ENCODE results near the gene PUS3.

Gene PUS3

DNA sequence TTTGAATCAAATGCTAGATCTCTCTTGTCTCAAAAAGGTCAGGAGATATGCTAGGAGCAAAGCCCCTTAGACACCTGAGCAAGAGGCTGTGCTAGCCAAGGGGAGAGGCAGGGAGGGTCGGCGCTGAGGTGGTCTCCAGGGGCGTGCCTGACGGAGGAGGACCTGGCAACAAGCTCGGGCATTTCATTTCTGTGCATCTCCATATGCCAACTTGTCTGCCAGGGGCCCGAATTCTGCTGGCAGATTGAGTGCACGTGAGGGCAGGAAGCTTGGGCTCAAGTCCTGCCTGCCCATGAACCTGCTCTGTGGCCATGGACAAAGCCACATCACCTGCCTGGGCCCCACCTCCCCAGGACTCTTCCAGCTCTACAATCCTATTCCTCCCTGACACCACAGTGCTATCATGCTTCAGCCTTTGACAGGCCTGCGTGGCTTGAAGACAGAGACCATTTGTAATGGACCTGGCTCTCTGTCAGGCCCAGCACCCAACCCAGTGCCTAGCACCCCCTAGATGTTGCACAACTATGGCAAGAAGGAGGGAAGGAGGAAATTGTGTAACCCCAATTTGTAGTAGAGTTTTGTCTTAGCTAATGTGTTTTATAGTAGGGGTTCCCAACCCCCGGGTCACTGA lies 26.6 kb upstream of the PUS3 start:
- Histone ChIP-seq H3K79me1 (ENCODE audit: low read length) (no peaks in the 10 kb centered on the region), H3K9ac (ENCODE audit: low read length) (no peak overlapping the region), H3K18ac (ENCODE audit: low read length) (no peak overlapping the region), H4K8ac (ENCODE audit: low read depth, low read length) (no peak overlapping the region), H2BK120ac (ENCODE audit: low read depth, low read length) (no peak overlapping the region), H3K79me2 (ENCODE audit: control insufficient read depth, insufficient read depth, low read length) (no peaks in the 10 kb centered on the region), H3K23ac (ENCODE audit: low read length) (no peak overlapping the region), H3K4me2 (ENCODE audit: low read length) (no peak overlapping the region), H3K56ac (ENCODE audit: low read length) (no peak overlapping the region), H3K27ac (ENCODE audit: low read depth, low read length) (no peak overlapping the region), H2BK5ac (ENCODE audit: low read length) (no peak overlapping the region), H2AK5ac (ENCODE audit: low read length) (no peak overlapping the region), H3K4ac (ENCODE audit: low read depth, low read length) (no peak overlapping the region), H3K36me3 (ENCODE audit: control insufficient read depth, insufficient read depth, low read length) (no peaks in the 10 kb centered on the region), H3K4me3 (ENCODE audit: low read length) (no peak overlapping the region), H2BK15ac (replicated peaks; ENCODE audit: low read depth) (no peak overlapping the region), H3K4me1 (ENCODE audit: control insufficient read depth, low read depth, low read length) (peaks cover 2% of the 10 kb centered on the region), H4K5ac (ENCODE audit: low read length) (no peak overlapping the region), H3K27me3 (ENCODE audit: insufficient read depth, low read length, poor library complexity) (no peaks in the 10 kb centered on the region)
- WGBS (ENCODE audit: extremely low coverage, insufficient coverage, low lambda C conversion rate): no CpG with 5 or more reads among the region's 9 CpGs
- DNase-seq: no peak

DNA sequence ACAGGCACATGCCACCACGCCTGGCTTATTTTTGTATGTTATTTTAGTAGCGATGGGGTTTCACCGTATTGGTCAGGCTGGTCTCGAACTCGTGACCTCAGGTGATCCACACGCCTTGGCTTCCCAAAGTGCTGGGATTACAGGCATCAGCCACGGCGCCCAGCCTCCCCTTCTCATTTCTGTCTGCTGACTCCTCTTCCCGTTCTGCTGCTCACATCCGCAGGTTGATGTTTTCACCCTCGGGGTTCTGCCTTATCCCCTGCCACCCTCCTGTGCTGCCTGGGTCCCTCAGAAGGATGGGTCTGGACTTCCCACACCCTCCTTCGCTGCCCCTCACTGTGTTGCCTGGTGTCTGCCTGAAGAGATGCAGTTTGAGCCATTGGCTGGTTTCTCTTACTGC lies 23.7 kb upstream of the PUS3 start:
- Histone ChIP-seq H2BK120ac (ENCODE audit: low read depth, low read length) (no peak overlapping the region), H3K4ac (ENCODE audit: low read depth, low read length) (no peak overlapping the region), H3K9ac (ENCODE audit: low read length) (no peak overlapping the region), H3K79me2 (ENCODE audit: control insufficient read depth, insufficient read depth, low read length) (no peaks in the 10 kb centered on the region), H3K23ac (ENCODE audit: low read length) (no peak overlapping the region), H3K56ac (ENCODE audit: low read length) (no peak overlapping the region), H3K27ac (ENCODE audit: low read depth, low read length) (no peak overlapping the region), H4K5ac (ENCODE audit: low read length) (no peak overlapping the region), H2BK5ac (ENCODE audit: low read length) (no peak overlapping the region), H2AK5ac (ENCODE audit: low read length) (no peak overlapping the region), H3K4me3 (ENCODE audit: low read length) (no peak overlapping the region), H3K4me1 (ENCODE audit: control insufficient read depth, low read depth, low read length) (no peaks in the 10 kb centered on the region), H3K36me3 (ENCODE audit: control insufficient read depth, insufficient read depth, low read length) (no peaks in the 10 kb centered on the region), H3K27me3 (ENCODE audit: insufficient read depth, low read length, poor library complexity) (no peaks in the 10 kb centered on the region), H2BK15ac (replicated peaks; ENCODE audit: low read depth) (no peak overlapping the region), H3K18ac (ENCODE audit: low read length) (no peak overlapping the region), H4K8ac (ENCODE audit: low read depth, low read length) (no peak overlapping the region), H3K79me1 (ENCODE audit: low read length) (no peaks in the 10 kb centered on the region), H3K4me2 (ENCODE audit: low read length) (no peak overlapping the region)
- no peak for DNase-seq
- WGBS (ENCODE audit: extremely low coverage, insufficient coverage, low lambda C conversion rate): no CpG with 5 or more reads among the region's 12 CpGs

DNA sequence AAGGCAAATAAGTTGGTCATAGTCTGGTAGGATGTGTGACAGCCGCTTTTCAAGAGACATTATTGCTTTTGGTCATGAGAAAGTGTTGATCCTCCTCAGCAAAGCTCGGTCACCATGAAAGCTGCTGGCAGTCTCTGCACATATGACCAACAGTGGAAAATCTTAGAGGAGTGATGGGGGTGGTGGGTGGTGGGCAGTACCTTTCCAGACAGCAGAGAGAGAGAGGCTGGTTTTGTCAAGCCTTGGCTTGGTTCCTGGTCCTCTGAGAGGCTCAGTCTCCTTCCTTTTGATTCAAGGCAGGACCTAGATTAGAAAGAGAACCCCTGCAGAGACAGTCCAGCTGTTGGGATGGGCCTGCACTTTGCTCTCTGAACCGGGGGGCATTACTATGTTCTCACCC lies 22.8 kb upstream of the PUS3 start:
- no peak overlapping the region for H3K4ac ChIP-seq (ENCODE audit: low read depth, low read length)
- H3K79me2 ChIP-seq (ENCODE audit: control insufficient read depth, insufficient read depth, low read length): no peaks in the 10 kb centered on the region
- H3K18ac ChIP-seq (ENCODE audit: low read length): no peak overlapping the region
- no peaks in the 10 kb centered on the region for H3K36me3 ChIP-seq (ENCODE audit: control insufficient read depth, insufficient read depth, low read length)
- no peak overlapping the region for H2BK120ac ChIP-seq (ENCODE audit: low read depth, low read length)
- H3K4me2 ChIP-seq (ENCODE audit: low read length): no peak overlapping the region
- no peaks in the 10 kb centered on the region for H3K79me1 ChIP-seq (ENCODE audit: low read length)
- no peak overlapping the region for H2BK15ac ChIP-seq (replicated peaks; ENCODE audit: low read depth)
- no peak overlapping the region for H3K4me3 ChIP-seq (ENCODE audit: low read length)
- H2BK5ac ChIP-seq (ENCODE audit: low read length): no peak overlapping the region
- no peaks in the 10 kb centered on the region for H3K4me1 ChIP-seq (ENCODE audit: control insufficient read depth, low read depth, low read length)
- H4K8ac ChIP-seq (ENCODE audit: low read depth, low read length): no peak overlapping the region
- H3K9ac ChIP-seq (ENCODE audit: low read length): no peak overlapping the region
- H3K27ac ChIP-seq (ENCODE audit: low read depth, low read length): no peak overlapping the region
- no CpG with 5 or more reads among the region's 3 CpGs for WGBS (ENCODE audit: extremely low coverage, insufficient coverage, low lambda C conversion rate)
- no peaks in the 10 kb centered on the region for H3K27me3 ChIP-seq (ENCODE audit: insufficient read depth, low read length, poor library complexity)
- no peak for DNase-seq
- H2AK5ac ChIP-seq (ENCODE audit: low read length): no peak overlapping the region
- no peak overlapping the region for H3K56ac ChIP-seq (ENCODE audit: low read length)
- H4K5ac ChIP-seq (ENCODE audit: low read length): no peak overlapping the region
- no peak overlapping the region for H3K23ac ChIP-seq (ENCODE audit: low read length)

DNA sequence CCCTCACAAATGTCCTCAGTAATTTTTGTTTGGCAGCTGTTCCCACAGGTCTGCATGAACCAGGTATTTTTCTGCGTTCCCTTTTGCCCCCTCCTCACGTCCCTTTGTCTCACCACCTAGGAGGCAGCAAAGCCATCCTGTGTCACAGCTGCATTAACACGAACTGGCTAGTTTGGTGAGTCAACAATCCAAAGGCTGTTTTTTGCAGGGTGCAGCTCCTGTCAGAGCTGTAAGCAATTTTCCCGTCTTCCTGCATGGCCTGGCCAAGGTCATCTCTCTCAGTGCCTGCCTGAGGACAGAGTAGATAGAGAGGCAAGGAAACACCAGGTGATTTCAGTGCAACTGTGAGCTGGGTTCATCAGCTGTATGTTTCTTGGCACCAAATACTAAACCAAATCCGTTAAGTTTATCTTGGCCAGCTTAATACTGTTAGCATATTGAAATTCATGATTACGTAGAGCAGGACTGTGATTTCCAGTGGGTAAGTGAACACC lies 22.3 kb upstream of the PUS3 start:
- Histone ChIP-seq H3K9ac (ENCODE audit: low read length) (no peak overlapping the region), H3K4ac (ENCODE audit: low read depth, low read length) (no peak overlapping the region), H2BK15ac (replicated peaks; ENCODE audit: low read depth) (no peak overlapping the region), H3K23ac (ENCODE audit: low read length) (no peak overlapping the region), H3K27ac (ENCODE audit: low read depth, low read length) (no peak overlapping the region), H3K4me1 (ENCODE audit: control insufficient read depth, low read depth, low read length) (no peaks in the 10 kb centered on the region), H3K4me2 (ENCODE audit: low read length) (no peak overlapping the region), H2AK5ac (ENCODE audit: low read length) (no peak overlapping the region), H3K79me2 (ENCODE audit: control insufficient read depth, insufficient read depth, low read length) (no peaks in the 10 kb centered on the region), H3K56ac (ENCODE audit: low read length) (no peak overlapping the region), H3K4me3 (ENCODE audit: low read length) (no peak overlapping the region), H4K5ac (ENCODE audit: low read length) (no peak overlapping the region), H3K36me3 (ENCODE audit: control insufficient read depth, insufficient read depth, low read length) (no peaks in the 10 kb centered on the region), H2BK5ac (ENCODE audit: low read length) (no peak overlapping the region), H3K27me3 (ENCODE audit: insufficient read depth, low read length, poor library complexity) (no peaks in the 10 kb centered on the region), H3K79me1 (ENCODE audit: low read length) (no peaks in the 10 kb centered on the region), H3K18ac (ENCODE audit: low read length) (no peak overlapping the region), H4K8ac (ENCODE audit: low read depth, low read length) (no peak overlapping the region), H2BK120ac (ENCODE audit: low read depth, low read length) (no peak overlapping the region)
- no CpG with 5 or more reads among the region's 6 CpGs for WGBS (ENCODE audit: extremely low coverage, insufficient coverage, low lambda C conversion rate)
- peak; percentile 30 for DNase-seq

DNA sequence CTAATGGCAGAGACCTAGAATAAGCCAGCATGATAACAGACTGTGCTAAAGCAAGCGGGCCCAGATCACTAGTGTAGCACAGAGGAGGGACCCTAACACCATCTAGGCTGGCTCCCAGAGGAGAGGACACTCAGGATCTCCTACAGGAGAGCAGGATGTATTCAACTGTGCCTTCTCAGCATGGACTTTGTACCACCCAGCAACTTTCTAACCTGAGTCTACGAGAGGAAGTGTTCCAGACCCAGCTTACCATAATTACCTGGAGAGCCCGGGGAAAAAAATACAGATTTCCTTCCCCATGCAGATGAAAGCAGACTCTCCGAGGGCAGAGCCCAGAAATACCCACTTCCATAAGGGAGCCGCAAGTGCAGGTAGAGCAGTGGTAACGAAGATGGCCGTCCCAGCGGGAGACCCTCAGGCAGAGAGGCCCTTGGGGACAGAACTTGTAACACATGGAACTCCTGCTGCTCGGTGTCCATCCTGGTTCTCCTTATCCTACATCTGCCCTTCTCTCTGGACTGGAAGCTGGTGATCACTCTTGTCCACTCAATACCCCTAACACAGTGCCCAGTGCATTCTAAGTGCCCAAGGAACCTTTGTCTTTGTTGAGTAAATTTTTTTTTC lies 21.5 kb upstream of the PUS3 start:
- H3K4ac ChIP-seq (ENCODE audit: low read depth, low read length): no peak overlapping the region
- H4K5ac ChIP-seq (ENCODE audit: low read length): no peak overlapping the region
- no peak overlapping the region for H2BK120ac ChIP-seq (ENCODE audit: low read depth, low read length)
- no peaks in the 10 kb centered on the region for H3K27me3 ChIP-seq (ENCODE audit: insufficient read depth, low read length, poor library complexity)
- no peak overlapping the region for H3K56ac ChIP-seq (ENCODE audit: low read length)
- no peak overlapping the region for H3K18ac ChIP-seq (ENCODE audit: low read length)
- H3K4me1 ChIP-seq (ENCODE audit: control insufficient read depth, low read depth, low read length): no peaks in the 10 kb centered on the region
- H4K8ac ChIP-seq (ENCODE audit: low read depth, low read length): no peak overlapping the region
- no peak overlapping the region for H3K23ac ChIP-seq (ENCODE audit: low read length)
- no peak overlapping the region for H3K4me2 ChIP-seq (ENCODE audit: low read length)
- H3K36me3 ChIP-seq (ENCODE audit: control insufficient read depth, insufficient read depth, low read length): no peaks in the 10 kb centered on the region
- no peak overlapping the region for H3K9ac ChIP-seq (ENCODE audit: low read length)
- no peaks in the 10 kb centered on the region for H3K79me1 ChIP-seq (ENCODE audit: low read length)
- no peak overlapping the region for H2BK5ac ChIP-seq (ENCODE audit: low read length)
- no peak overlapping the region for H3K4me3 ChIP-seq (ENCODE audit: low read length)
- DNase-seq: no peak
- H2AK5ac ChIP-seq (ENCODE audit: low read length): no peak overlapping the region
- H2BK15ac ChIP-seq (replicated peaks; ENCODE audit: low read depth): no peak overlapping the region
- H3K27ac ChIP-seq (ENCODE audit: low read depth, low read length): no peak overlapping the region
- no CpG with 5 or more reads among the region's 9 CpGs for WGBS (ENCODE audit: extremely low coverage, insufficient coverage, low lambda C conversion rate)
- no peaks in the 10 kb centered on the region for H3K79me2 ChIP-seq (ENCODE audit: control insufficient read depth, insufficient read depth, low read length)

DNA sequence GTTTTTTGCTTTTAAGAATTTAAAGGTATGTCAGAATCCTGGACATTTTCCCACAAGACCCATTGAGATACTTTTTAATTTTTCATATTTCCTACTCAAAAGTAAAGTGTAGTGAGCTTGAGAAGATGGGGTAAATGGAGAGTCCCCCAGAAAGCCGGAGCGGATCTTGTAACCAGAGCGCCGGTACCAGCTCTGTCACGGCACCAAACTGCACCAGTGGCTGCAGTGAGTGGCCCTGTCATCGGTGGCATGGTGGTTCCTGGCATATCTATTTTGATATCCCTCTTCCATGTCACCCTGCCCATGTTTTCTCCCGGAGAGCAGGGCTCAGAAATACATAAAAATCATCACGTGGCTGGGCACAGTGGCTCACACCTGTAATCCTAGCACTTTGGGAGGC lies 20.6 kb upstream of the PUS3 start:
- H3K56ac ChIP-seq (ENCODE audit: low read length): no peak overlapping the region
- no peaks in the 10 kb centered on the region for H3K4me1 ChIP-seq (ENCODE audit: control insufficient read depth, low read depth, low read length)
- no peaks in the 10 kb centered on the region for H3K36me3 ChIP-seq (ENCODE audit: control insufficient read depth, insufficient read depth, low read length)
- no peak overlapping the region for H3K4me2 ChIP-seq (ENCODE audit: low read length)
- H2AK5ac ChIP-seq (ENCODE audit: low read length): no peak overlapping the region
- no peaks in the 10 kb centered on the region for H3K27me3 ChIP-seq (ENCODE audit: insufficient read depth, low read length, poor library complexity)
- H4K8ac ChIP-seq (ENCODE audit: low read depth, low read length): no peak overlapping the region
- no peak overlapping the region for H3K4ac ChIP-seq (ENCODE audit: low read depth, low read length)
- no peak overlapping the region for H3K23ac ChIP-seq (ENCODE audit: low read length)
- H2BK120ac ChIP-seq (ENCODE audit: low read depth, low read length): no peak overlapping the region
- WGBS (ENCODE audit: extremely low coverage, insufficient coverage, low lambda C conversion rate): no CpG with 5 or more reads among the region's 8 CpGs
- H3K79me2 ChIP-seq (ENCODE audit: control insufficient read depth, insufficient read depth, low read length): no peaks in the 10 kb centered on the region
- no peak overlapping the region for H2BK5ac ChIP-seq (ENCODE audit: low read length)
- no peak overlapping the region for H2BK15ac ChIP-seq (replicated peaks; ENCODE audit: low read depth)
- no peak overlapping the region for H3K18ac ChIP-seq (ENCODE audit: low read length)
- no peak overlapping the region for H3K27ac ChIP-seq (ENCODE audit: low read depth, low read length)
- no peak overlapping the region for H4K5ac ChIP-seq (ENCODE audit: low read length)
- no peak overlapping the region for H3K4me3 ChIP-seq (ENCODE audit: low read length)
- H3K79me1 ChIP-seq (ENCODE audit: low read length): no peaks in the 10 kb centered on the region
- H3K9ac ChIP-seq (ENCODE audit: low read length): no peak overlapping the region
- DNase-seq: no peak
